Astrocyte (in vitro differentiated cells and primary cell): ENCODE measurements around the gene ELMO1. TPM values are rescaled to one million over a fixed set of nuclear protein-coding genes. Genes with fewer than 3 reads are reported as not detected.

Experiments used
- DNase-seq: peaks from one replicate; pipeline ENCODE4 v3.0.0-alpha.2; 2010; ENCODE audit warnings: low read depth
- FAIRE-seq: peaks from 2 replicates; lab custom pipeline; 2011; peaks lifted over from hg19 to GRCh38; lab: Jason Lieb, UNC
- H2AFZ ChIP-seq: 2 replicates; pipeline ENCODE4 v1.6.0; 2012; ENCODE audit warnings: low read depth, low read length, inconsistent platforms
- H3K27ac ChIP-seq: 2 replicates; pipeline ENCODE4 v1.5.1; 2011; ENCODE audit warnings: low read depth, low read length, inconsistent platforms
- H3K27me3 ChIP-seq: 2 replicates; pipeline ENCODE4 v1.6.0; 2011; ENCODE audit warnings: low read length, inconsistent platforms; ENCODE audit not compliant: insufficient read depth
- H3K36me3 ChIP-seq: 2 replicates; pipeline ENCODE4 v1.5.1; 2011; ENCODE audit warnings: low read length, inconsistent platforms; ENCODE audit not compliant: insufficient read depth
- H3K4me1 ChIP-seq: 2 replicates; pipeline ENCODE4 v1.5.1; 2011; ENCODE audit warnings: low read length, inconsistent platforms; ENCODE audit not compliant: insufficient read depth
- H3K4me2 ChIP-seq: 2 replicates; pipeline ENCODE4 v1.6.0; 2012; ENCODE audit warnings: low read length, inconsistent platforms
- H3K4me3 ChIP-seq: 2 replicates; pipeline ENCODE4 v1.5.1; 2011; ENCODE audit warnings: low read depth, mild to moderate bottlenecking, low read length, inconsistent platforms; ENCODE audit not compliant: insufficient read depth
- H3K79me2 ChIP-seq: 2 replicates; pipeline ENCODE4 v1.6.0; 2012; ENCODE audit warnings: mild to moderate bottlenecking, low read length, inconsistent platforms; ENCODE audit not compliant: insufficient read depth
- H3K9ac ChIP-seq: 2 replicates; pipeline ENCODE4 v1.6.0; 2012; ENCODE audit warnings: mild to moderate bottlenecking, low read length, inconsistent platforms
- H3K9me3 ChIP-seq: 2 replicates; pipeline ENCODE4 v1.5.1; 2012; ENCODE audit warnings: low read depth, mild to moderate bottlenecking, low read length, inconsistent platforms; ENCODE audit not compliant: insufficient read depth
- H4K20me1 ChIP-seq: 2 replicates; pipeline ENCODE4 v1.6.0; 2012; ENCODE audit warnings: low read length, inconsistent platforms; ENCODE audit not compliant: insufficient read depth
- H3K27ac Mint-ChIP-seq: one replicate; pipeline ENCODE4 v1.8.0; 2021; ENCODE audit warnings: mild to moderate bottlenecking, mixed read lengths; ENCODE audit not compliant: unreplicated experiment
- H3K27me3 Mint-ChIP-seq: one replicate; pipeline ENCODE4 v1.8.0; 2021; ENCODE audit warnings: low read depth, mixed read lengths; ENCODE audit not compliant: unreplicated experiment
- H3K36me3 Mint-ChIP-seq: one replicate; pipeline ENCODE4 v1.8.0; 2021; ENCODE audit warnings: low read depth, mixed read lengths; ENCODE audit not compliant: unreplicated experiment
- H3K4me1 Mint-ChIP-seq: one replicate; pipeline ENCODE4 v1.8.0; 2021; ENCODE audit warnings: low read depth, mixed read lengths; ENCODE audit not compliant: unreplicated experiment
- H3K4me3 Mint-ChIP-seq: one replicate; pipeline ENCODE4 v1.8.0; 2021; ENCODE audit warnings: mild to moderate bottlenecking, moderate library complexity, mixed read lengths; ENCODE audit not compliant: unreplicated experiment
- H3K9me3 Mint-ChIP-seq: one replicate; pipeline ENCODE4 v1.8.0; 2021; ENCODE audit warnings: mild to moderate bottlenecking, mixed read lengths; ENCODE audit not compliant: unreplicated experiment
- EZH2 ChIP-seq: IDR thresholded peaks from 2 replicates; pipeline ENCODE4 v1.6.1; 2012; ENCODE audit warnings: mild to moderate bottlenecking, low read length, inconsistent platforms; ENCODE audit not compliant: insufficient read depth
- total RNA-seq: library from RNA; stranded (reverse); gene quantifications from 2 replicates; pipeline ENCODE4 v1.2.1, GENCODE V29; 2021
- TF ChIP-seq, protein P1 (sequence below): IDR thresholded peaks from 2 replicates; pipeline ENCODE4 v1.5.1; 2011; ENCODE audit warnings: low read depth, mild to moderate bottlenecking, inconsistent platforms, low read length, moderate library complexity; ENCODE audit not compliant: insufficient read depth

ELMO1 gene
- total RNA-seq, 1 donor from 2014 or later, result 20.4 TPM

DNA sequence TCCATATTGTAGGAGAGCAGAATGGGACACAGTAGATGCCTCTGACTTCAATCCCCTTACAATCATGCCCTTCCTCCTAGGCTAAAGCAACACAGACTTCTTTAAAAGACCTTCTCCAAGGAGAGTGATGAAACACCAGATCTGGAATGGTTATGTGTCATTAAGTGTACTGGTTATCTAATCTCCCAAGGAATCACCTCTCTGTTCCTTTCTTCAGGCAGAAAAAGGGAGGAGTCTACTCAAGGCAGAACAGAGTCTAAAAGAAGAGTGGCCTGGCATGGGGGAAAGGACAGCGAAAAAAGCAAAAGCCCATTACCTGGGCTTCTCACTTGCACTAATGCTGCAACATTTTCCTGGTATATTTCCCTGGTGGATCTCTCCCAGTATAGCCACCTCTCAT, 2.9 kb downstream of the ELMO1 start:
- H3K4me2 ChIP-seq, result no peak overlapping the region
- no peak overlapping the region for H3K4me3 Mint-ChIP-seq
- H3K4me1 ChIP-seq, result peaks cover 4% of the 10 kb centered on the region
- FAIRE-seq, result no peak
- no peak for DNase-seq
- H4K20me1 ChIP-seq, result no peaks in the 10 kb centered on the region
- H3K4me3 ChIP-seq, result no peak overlapping the region
- H3K9me3 Mint-ChIP-seq, result no peaks in the 10 kb centered on the region
- no peak for TF ChIP-seq EZH2
- peaks cover 15% of the 10 kb centered on the region for H3K4me1 Mint-ChIP-seq
- no peaks in the 10 kb centered on the region for H3K36me3 ChIP-seq
- H3K79me2 ChIP-seq, result no peaks in the 10 kb centered on the region
- no peaks in the 10 kb centered on the region for H3K9me3 ChIP-seq
- H3K27me3 Mint-ChIP-seq, result peaks cover 6% of the 10 kb centered on the region
- no peaks in the 10 kb centered on the region for H3K36me3 Mint-ChIP-seq
- H3K27ac ChIP-seq, result no peak overlapping the region
- no peak overlapping the region for H2AFZ ChIP-seq
- H3K27ac Mint-ChIP-seq, result no peak overlapping the region
- H3K27me3 ChIP-seq, result peaks cover 15% of the 10 kb centered on the region
- no peak overlapping the region for H3K9ac ChIP-seq

DNA sequence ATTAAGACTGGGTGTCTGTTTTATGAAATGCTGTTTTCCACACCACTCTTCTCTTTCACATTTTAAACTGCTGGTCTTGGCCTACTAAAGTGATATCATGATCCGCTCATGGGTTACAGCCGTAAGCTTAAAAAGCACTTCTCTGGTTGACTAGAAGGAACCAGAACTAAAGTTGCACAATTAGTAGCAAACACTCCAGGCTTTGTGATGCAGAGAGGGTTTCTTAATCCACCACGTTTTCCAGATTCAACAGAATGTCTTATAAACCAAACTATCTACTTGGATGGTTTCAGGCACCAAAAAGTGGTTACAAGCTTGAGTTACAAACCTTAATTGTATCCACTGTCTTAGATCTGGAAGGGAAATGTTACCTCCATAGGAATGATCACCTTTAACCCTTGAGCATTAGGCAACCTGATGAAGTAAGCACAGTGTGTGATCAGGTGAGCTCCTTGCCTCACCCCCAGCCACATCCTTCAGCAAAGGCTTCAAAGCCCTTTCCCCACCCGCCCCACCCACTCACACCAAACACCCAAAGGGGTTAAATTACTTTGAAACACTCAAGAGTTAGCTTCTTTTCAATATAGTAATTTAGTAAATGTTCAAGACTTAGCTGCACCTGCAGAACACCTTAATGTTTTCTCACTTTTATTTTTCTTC, 3.5 kb downstream of the ELMO1 start:
- H2AFZ ChIP-seq, result no peak overlapping the region
- H3K4me1 Mint-ChIP-seq, result peaks cover 15% of the 10 kb centered on the region
- H3K4me3 Mint-ChIP-seq, result no peak overlapping the region
- H3K9me3 Mint-ChIP-seq, result no peaks in the 10 kb centered on the region
- FAIRE-seq (no peak), DNase-seq (no peak)
- peaks cover 4% of the 10 kb centered on the region for H3K4me1 ChIP-seq
- no peaks in the 10 kb centered on the region for H3K36me3 ChIP-seq
- H3K27me3 Mint-ChIP-seq, result peaks cover 2% of the 10 kb centered on the region
- H4K20me1 ChIP-seq, result no peaks in the 10 kb centered on the region
- no peak overlapping the region for H3K27ac Mint-ChIP-seq
- H3K27ac ChIP-seq, result no peak overlapping the region
- no peaks in the 10 kb centered on the region for H3K36me3 Mint-ChIP-seq
- H3K4me3 ChIP-seq, result no peak overlapping the region
- peaks cover 14% of the 10 kb centered on the region for H3K27me3 ChIP-seq
- TF ChIP-seq EZH2, result no peak
- TF ChIP-seq, protein P1, sequence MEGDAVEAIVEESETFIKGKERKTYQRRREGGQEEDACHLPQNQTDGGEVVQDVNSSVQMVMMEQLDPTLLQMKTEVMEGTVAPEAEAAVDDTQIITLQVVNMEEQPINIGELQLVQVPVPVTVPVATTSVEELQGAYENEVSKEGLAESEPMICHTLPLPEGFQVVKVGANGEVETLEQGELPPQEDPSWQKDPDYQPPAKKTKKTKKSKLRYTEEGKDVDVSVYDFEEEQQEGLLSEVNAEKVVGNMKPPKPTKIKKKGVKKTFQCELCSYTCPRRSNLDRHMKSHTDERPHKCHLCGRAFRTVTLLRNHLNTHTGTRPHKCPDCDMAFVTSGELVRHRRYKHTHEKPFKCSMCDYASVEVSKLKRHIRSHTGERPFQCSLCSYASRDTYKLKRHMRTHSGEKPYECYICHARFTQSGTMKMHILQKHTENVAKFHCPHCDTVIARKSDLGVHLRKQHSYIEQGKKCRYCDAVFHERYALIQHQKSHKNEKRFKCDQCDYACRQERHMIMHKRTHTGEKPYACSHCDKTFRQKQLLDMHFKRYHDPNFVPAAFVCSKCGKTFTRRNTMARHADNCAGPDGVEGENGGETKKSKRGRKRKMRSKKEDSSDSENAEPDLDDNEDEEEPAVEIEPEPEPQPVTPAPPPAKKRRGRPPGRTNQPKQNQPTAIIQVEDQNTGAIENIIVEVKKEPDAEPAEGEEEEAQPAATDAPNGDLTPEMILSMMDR, result no peak
- no peak overlapping the region for H3K4me2 ChIP-seq
- H3K9ac ChIP-seq, result no peak overlapping the region
- no peaks in the 10 kb centered on the region for H3K9me3 ChIP-seq
- H3K79me2 ChIP-seq, result no peaks in the 10 kb centered on the region

DNA sequence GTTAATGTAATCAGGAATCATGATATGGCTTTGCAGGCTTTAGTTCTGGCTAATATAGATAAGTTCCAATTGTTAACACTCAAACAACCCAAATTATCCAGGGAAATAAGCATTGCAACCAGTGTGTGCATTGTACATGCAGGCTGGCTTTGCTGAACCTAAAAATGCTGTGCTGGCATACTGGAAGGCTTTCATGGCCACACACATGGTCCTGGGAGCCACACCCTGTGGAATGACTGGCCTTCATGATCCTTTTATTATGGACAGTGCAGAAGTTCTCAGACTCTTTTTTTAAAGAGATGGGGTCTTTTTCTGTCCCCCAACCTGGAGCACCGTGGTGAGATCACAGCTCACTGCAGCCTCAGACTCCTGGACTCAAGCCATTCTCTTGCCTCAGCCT, 5.0 kb downstream of the ELMO1 start:
- H3K36me3 ChIP-seq, result no peaks in the 10 kb centered on the region
- H3K9ac ChIP-seq, result no peak overlapping the region
- no peaks in the 10 kb centered on the region for H3K79me2 ChIP-seq
- Mint-ChIP-seq H3K9me3 (no peaks in the 10 kb centered on the region), H3K36me3 (no peaks in the 10 kb centered on the region), H3K27me3 (no peaks in the 10 kb centered on the region), H3K4me1 (peaks cover 15% of the 10 kb centered on the region), H3K27ac (no peak overlapping the region), H3K4me3 (no peak overlapping the region)
- H3K27ac ChIP-seq, result no peak overlapping the region
- H3K4me1 ChIP-seq, result peaks cover 4% of the 10 kb centered on the region
- no peak overlapping the region for H3K4me2 ChIP-seq
- H4K20me1 ChIP-seq, result no peaks in the 10 kb centered on the region
- TF ChIP-seq, protein P1, result no peak
- no peak for TF ChIP-seq EZH2
- FAIRE-seq (no peak), DNase-seq (no peak)
- peaks cover under 1% of the 10 kb centered on the region for H3K27me3 ChIP-seq
- H3K4me3 ChIP-seq, result no peak overlapping the region
- no peak overlapping the region for H2AFZ ChIP-seq
- no peaks in the 10 kb centered on the region for H3K9me3 ChIP-seq
